ENCODE data around the gene DCUN1D2.

DNA sequence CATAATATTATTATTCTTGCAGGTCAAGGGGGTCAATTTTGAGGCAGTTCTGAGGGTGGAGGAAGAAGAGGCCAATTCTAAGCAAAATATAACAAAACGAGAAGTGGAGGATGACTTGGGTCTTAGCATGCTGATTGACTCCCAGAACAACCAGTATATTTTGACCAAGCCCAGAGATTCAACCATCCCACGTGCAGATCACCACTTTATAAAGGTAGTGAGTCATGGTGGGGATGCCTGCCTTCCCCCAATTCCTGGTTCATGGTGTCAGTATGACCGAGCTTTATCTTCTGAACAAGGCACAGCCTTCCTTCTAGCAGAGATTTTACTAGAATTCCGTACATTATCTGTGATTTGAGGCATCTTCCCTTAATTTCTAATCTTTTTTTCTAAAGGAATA lies 9.4 kb upstream of the DCUN1D2 start:
- TF ChIP-seq, protein P1, sequence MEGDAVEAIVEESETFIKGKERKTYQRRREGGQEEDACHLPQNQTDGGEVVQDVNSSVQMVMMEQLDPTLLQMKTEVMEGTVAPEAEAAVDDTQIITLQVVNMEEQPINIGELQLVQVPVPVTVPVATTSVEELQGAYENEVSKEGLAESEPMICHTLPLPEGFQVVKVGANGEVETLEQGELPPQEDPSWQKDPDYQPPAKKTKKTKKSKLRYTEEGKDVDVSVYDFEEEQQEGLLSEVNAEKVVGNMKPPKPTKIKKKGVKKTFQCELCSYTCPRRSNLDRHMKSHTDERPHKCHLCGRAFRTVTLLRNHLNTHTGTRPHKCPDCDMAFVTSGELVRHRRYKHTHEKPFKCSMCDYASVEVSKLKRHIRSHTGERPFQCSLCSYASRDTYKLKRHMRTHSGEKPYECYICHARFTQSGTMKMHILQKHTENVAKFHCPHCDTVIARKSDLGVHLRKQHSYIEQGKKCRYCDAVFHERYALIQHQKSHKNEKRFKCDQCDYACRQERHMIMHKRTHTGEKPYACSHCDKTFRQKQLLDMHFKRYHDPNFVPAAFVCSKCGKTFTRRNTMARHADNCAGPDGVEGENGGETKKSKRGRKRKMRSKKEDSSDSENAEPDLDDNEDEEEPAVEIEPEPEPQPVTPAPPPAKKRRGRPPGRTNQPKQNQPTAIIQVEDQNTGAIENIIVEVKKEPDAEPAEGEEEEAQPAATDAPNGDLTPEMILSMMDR (IDR thresholded peaks at IDR 0.05 in 2 of 3, conservative IDR thresholded peaks at IDR 0.05 in 1 of 3; ENCODE audit: control insufficient read depth in 2 of 3, extremely low read depth in 1 of 3, insufficient read depth in 1 of 3, low read depth in 3 of 3, low read length in 3 of 3) = no peak
- no peak for TF ChIP-seq ZBED1 (IDR thresholded peaks at IDR 0.05; ENCODE audit: borderline replicate concordance)
- TF ChIP-seq SMC3 (IDR thresholded peaks at IDR 0.05; ENCODE audit: borderline replicate concordance, low read length) = no peak
